GM18519 (cell line): ENCODE results near the gene PCP2.

ENCODE experiments used
- ATAC-seq: cut with Tn5 transposase; IDR thresholded peaks from one replicate; pipeline ENCODE4 v1.9.1; 2021; ENCODE audit warnings: mild to moderate bottlenecking, moderate library complexity; ENCODE audit not compliant: unreplicated experiment, low FRiP score

The PCP2 gene

GRCh38 chr19:7602935-7603497 lies 30.5 kb downstream of the PCP2 start:
- no peak for ATAC-seq

DNA sequence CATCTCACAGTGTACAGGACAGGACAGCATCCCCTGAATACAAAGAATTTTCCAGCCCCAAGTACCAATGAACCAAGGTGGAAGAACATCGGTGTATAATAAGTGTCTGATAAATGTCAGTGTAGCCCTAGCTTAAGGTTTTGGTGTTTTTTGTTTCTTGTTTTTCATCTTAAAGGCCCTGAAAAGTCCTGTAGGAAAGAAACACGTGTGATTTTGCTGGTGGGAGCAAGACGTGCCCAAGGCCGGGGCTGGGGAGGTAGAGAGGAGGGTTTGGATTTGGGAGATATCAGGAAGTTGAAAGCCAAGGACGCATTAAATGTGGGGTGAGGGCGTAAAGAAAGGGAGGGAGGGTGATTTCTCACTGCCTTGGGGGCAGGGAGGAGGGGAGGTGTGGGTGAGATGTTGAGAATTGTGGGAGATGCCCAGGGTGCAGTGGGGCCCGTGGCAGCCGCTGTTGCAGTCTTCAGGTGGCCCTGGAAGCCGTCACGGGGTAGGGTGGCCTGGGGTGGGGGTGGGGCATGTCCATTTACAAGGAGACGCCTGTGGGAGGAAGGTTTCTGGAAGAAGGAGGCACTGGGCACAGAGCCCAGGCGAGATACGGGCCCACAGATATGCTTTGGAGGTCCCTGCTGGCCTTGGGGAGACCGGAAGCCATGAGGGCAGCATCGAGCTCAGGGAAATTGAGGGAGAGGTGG lies 31.1 kb downstream of the PCP2 start:
- ATAC-seq, result no peak

DNA sequence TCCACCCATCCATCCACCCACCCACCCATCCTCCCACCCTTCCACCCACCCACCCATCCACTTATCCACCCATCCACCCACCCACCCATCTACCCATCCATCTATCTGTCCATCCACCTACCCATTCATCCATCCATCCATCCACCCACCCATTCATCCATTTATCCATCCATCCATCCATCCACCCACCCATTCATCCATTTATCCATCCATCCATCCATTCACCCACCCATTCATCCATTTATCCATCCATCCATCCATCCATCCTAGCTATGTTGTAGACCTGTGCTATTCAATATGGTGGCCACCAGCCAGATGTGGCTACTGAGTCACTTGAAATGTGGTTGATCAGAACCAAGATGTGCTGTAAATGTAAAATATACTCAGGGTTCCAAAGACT lies 32.8 kb downstream of the PCP2 start:
- ATAC-seq, result no peak

DNA sequence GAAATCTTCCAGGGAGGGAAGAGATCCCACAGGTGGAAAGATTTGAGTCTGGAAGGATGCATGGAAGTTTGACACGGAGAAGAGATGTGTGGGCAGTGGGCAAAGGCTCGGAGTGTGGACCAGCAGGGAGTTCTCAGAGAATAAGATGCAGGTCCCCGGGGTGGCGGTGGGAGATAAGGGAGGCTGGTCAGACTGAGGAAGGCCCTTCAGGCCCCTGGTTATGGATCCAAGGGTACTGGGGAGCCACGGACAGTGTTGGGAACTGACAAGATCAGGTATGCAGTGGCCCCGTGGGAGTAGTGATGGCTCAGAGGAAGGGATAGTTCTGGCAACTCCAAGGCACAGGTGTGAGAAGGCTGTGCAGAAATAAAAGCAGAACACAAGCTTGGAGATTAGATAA lies 35.3 kb downstream of the PCP2 start:
- no peak for ATAC-seq

DNA sequence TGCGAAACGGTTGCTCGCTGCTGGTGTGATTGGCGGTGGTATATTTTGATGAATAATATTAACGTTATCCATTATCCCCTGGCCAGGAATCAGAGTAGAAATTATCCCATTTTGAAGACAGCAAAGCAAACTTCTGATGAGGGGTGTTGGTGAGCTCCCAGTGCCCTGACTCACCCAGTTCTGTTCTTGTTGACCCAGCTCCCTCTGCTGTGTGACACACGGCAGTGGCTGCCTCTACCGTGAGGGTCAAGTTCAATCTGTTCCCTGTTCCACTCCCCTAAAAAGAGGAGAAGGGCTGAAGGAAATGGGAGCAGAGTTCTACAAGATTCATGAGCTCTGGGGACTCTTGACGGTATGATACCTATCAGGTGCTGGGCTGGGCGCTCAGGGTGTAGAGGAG lies 35.8 kb downstream of the PCP2 start:
- no peak for ATAC-seq

- ATAC-seq, result no peak
Measured at GRCh38 chr19:7596211-7596937, 37.1 kb downstream of the PCP2 start.

- no peak for ATAC-seq
Measured at GRCh38 chr19:7595466-7596133, 37.9 kb downstream of the PCP2 start, which contains the start of gene CAMSAP3. TSS of gene CAMSAP3 (plus strand) at chr19:7595863. CDS start at chr19:7596003, 140 bp downstream.

GRCh38 chr19:7590256-7590655 lies 43.3 kb downstream of the PCP2 start:
- ATAC-seq, result no peak

DNA sequence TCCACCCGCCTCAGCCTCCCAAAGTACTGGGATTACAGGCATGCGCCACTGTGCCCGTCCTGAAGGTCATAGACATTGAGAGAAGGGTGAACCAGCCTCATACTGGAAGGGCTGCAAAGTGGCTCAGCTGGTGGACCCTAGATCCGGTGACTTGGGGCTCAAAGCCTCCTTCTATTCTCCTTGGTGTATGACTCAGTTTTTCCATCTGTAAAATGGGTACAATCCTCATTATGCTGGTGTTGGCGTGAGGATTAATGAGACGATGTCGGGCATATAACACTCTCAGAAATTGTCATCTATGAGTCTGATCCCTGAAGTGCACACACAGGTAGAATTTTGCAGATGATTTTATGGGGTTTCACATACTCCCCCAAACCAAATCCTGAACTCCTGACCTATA lies 43.7 kb downstream of the PCP2 start:
- no peak for ATAC-seq

- ATAC-seq, result no peak
Measured at GRCh38 chr19:7582446-7582845, 51.1 kb downstream of the PCP2 start.
